Thoracic aorta (tissue), 2 donors: ENCODE data around the gene PTGS1. TPM values are rescaled to one million over a fixed set of nuclear protein-coding genes. Genes with fewer than 3 reads are reported as not detected.
"Not testable (repeated sequence)": the region's sequence is repeated elsewhere in the genome, so short reads cannot be mapped to it uniquely, and the experiment has no call there.

ENCODE experiments used
- ATAC-seq: fragments of 150-250 bp; one replicate; pipeline ENCODE4 v1.8.0; 2017; ENCODE audit warnings: low read depth; ENCODE audit not compliant: insufficient number of reproducible peaks, low FRiP score
- DNase-seq: peaks from one replicate; pipeline ENCODE4 v3.0.0-alpha.2; 2020; ENCODE audit warnings: low spot score
- H3K27ac ChIP-seq, 2 donors: fragments of 200-600 bp; sonication (generic); 1 replicate in 1 of 2; 2 replicates in 1 of 2; pipeline ENCODE4 v1.5.1; 2016; ENCODE audit warnings: mild to moderate bottlenecking in 2 of 2, moderate library complexity in 2 of 2
- H3K27me3 ChIP-seq: fragments of 200-600 bp; sonication (generic); replicated peaks from 2 replicates; pipeline ENCODE4 v1.6.0; 2016; ENCODE audit warnings: mild to moderate bottlenecking; ENCODE audit not compliant: insufficient read depth
- H3K36me3 ChIP-seq: fragments of 200-600 bp; sonication (generic); one replicate; pipeline ENCODE4 v1.5.1; 2016
- H3K4me1 ChIP-seq, 2 donors: fragments of 200-600 bp; sonication (generic); 1 replicate in 1 of 2; 2 replicates in 1 of 2; pipeline versions ENCODE4 v1.5.1 to v1.6.0; 2016; ENCODE audit warnings: low read depth in 2 of 2, mild to moderate bottlenecking in 1 of 2; ENCODE audit not compliant: control insufficient read depth in 1 of 2
- H3K4me3 ChIP-seq: fragments of 200-600 bp; sonication (generic); 2 replicates; pipeline ENCODE4 v1.5.1; 2016; ENCODE audit warnings: mild to moderate bottlenecking
- H3K9me3 ChIP-seq: fragments of 200-600 bp; sonication (generic); 2 replicates; pipeline ENCODE4 v1.5.1; 2016
- CTCF ChIP-seq: fragments of 200-600 bp; sonication (generic); IDR thresholded peaks from one replicate; pipeline ENCODE4 v1.5.1; 2019; ENCODE audit warnings: antibody characterized with exemption
- total RNA-seq, 2 donors: library from RNA; depleted of rRNA; stranded (reverse); fragments of >200 nt; gene quantifications; one replicate each; pipeline versions ENCODE4 v1.1.0 to v1.2.3, GENCODE V29; 2016

The PTGS1 gene
- 10 to 100 TPM; 10.8 to 13.8 TPM for total RNA-seq

GRCh38 chr9:122370869-122371755, at the start of gene PTGS1:
Gene PTGS1, plus strand, starts transcription at chr9:122371024. Its CDS starts 61 bp downstream, at chr9:122371085.
- H3K4me1 ChIP-seq: peaks cover 9 to 26% of the 10 kb centered on the region in 2 donors
- H3K27me3 ChIP-seq: no peaks in the 10 kb centered on the region
- no peak within 1 kb of the TSS for H3K27ac ChIP-seq
- no peaks in the 10 kb centered on the region for H3K36me3 ChIP-seq
- no peaks in the 10 kb centered on the region for H3K9me3 ChIP-seq
- H3K4me3 ChIP-seq: peak within 1 kb of the TSS; percentile 69
- ATAC-seq (no peak), DNase-seq (no peak)
- no peak for TF ChIP-seq CTCF

DNA sequence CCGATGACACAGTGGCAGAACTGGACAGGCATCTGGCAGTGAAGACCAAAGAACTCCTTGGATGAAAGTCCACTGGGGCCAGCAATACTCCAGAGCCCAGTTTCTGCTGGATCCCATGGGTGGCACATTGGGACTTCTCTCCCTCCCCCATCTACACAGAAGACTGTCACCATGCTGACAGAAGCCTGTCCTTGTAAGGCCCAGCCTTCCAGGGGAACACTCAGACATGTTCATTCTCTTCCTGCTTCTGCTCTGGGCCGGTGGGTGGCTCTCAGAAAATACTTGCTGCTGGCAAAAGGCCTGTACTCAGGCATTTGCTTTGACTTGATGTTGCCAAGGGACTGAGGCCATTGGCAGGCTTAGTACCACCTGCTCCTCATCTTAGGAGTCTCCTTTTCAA, 48.3 kb upstream of the PTGS1 start:
- H3K4me1 ChIP-seq: peaks cover 0 to 6% of the 10 kb centered on the region in 2 donors
- H3K4me3 ChIP-seq: no peak overlapping the region
- no peaks in the 10 kb centered on the region for H3K9me3 ChIP-seq
- no peak for TF ChIP-seq CTCF
- ATAC-seq (no peak), DNase-seq (no peak)
- H3K27me3 ChIP-seq: no peaks in the 10 kb centered on the region
- peaks cover 17% of the 10 kb centered on the region for H3K36me3 ChIP-seq
- H3K27ac ChIP-seq: no peak overlapping the region

DNA sequence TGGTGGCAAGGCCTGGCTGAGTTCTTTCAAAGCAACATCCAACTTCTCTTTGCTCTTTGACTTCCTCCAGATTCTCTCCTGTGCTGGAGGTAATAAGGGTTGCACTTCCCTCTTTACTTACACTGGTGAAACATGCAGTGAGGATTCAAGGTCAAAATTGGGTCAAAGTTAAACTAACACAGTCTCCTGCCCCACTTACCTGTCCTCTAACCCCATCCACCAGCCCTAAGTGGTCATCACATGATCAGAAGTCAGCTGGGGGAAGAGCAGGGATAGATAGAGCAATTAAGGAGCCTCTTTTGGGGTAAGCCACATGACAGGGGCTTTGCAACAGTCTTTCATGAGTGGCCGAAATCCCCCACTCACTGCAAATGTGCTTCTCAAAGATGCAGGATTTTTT, 46.2 kb upstream of the PTGS1 start:
- not testable (repeated sequence) for H3K4me1 ChIP-seq, H3K4me3 ChIP-seq, H3K9me3 ChIP-seq, H3K27ac ChIP-seq, ATAC-seq, H3K27me3 ChIP-seq, DNase-seq
- peaks cover 17% of the 10 kb centered on the region for H3K36me3 ChIP-seq

DNA sequence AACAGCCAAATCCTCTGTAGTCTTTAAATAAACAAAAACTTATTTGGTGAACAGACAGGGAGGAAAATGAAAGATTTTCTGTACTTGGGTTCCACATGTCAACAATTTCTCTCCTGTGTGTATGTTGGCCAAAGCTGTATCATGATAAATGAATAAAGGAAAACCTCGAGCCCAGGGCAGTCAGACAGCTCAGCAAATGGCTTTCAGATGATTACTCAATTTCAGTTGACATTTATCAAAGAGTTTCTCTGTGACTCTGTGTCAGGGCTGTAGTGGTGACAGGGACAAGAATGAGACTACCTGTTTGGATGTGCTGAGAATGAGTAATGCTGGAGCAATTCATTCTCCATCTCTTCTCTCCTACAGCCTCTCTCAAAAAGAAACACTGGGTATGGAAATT, 45.7 kb upstream of the PTGS1 start:
- no peaks in the 10 kb centered on the region for H3K27me3 ChIP-seq
- H3K9me3 ChIP-seq: no peaks in the 10 kb centered on the region
- H3K27ac ChIP-seq: no peak overlapping the region
- no peak overlapping the region for H3K4me3 ChIP-seq
- peaks cover 17% of the 10 kb centered on the region for H3K36me3 ChIP-seq
- no peaks in the 10 kb centered on the region for H3K4me1 ChIP-seq
- DNase-seq (no peak), ATAC-seq (no peak)
- TF ChIP-seq CTCF: no peak

GRCh38 chr9:122327175-122327574, 43.6 kb upstream of the PTGS1 start:
- no peaks in the 10 kb centered on the region for H3K27me3 ChIP-seq
- no peak for DNase-seq
- no peak for TF ChIP-seq CTCF
- no peak for ATAC-seq
- H3K27ac ChIP-seq: no peak overlapping the region
- peaks cover 17% of the 10 kb centered on the region for H3K36me3 ChIP-seq
- no peaks in the 10 kb centered on the region for H3K9me3 ChIP-seq
- no peaks in the 10 kb centered on the region for H3K4me1 ChIP-seq
- H3K4me3 ChIP-seq: no peak overlapping the region
